Fibroblast of villous mesenchyme (primary cell): ENCODE results near the gene KRT6A. TPM values are rescaled to one million over a fixed set of nuclear protein-coding genes. Genes with fewer than 3 reads are reported as not detected.
"Not testable (repeated sequence)": the region's sequence is repeated elsewhere in the genome, so short reads cannot be mapped to it uniquely, and the experiment has no call there.

Experiments
- DNase-seq: peaks from one replicate; pipeline ENCODE4 v3.0.0-alpha.2; 2010; ENCODE audit warnings: low read depth
- H3K4me3 ChIP-seq: 2 replicates; pipeline ENCODE4 v1.5.1; 2011; ENCODE audit warnings: low read depth, mild to moderate bottlenecking, low read length
- total RNA-seq: library from RNA; depleted of rRNA; stranded (reverse); fragments of >200 nt; gene quantifications from 2 replicates; pipeline ENCODE4 v1.2.3, GENCODE V29; 2012
- TF ChIP-seq, protein P1 (sequence below): IDR thresholded peaks from 2 replicates; pipeline ENCODE4 v1.5.1; 2012; ENCODE audit warnings: low read depth, mild to moderate bottlenecking, low read length; ENCODE audit not compliant: insufficient read depth

KRT6A gene
- total RNA-seq, 1 donor = not detected

DNA sequence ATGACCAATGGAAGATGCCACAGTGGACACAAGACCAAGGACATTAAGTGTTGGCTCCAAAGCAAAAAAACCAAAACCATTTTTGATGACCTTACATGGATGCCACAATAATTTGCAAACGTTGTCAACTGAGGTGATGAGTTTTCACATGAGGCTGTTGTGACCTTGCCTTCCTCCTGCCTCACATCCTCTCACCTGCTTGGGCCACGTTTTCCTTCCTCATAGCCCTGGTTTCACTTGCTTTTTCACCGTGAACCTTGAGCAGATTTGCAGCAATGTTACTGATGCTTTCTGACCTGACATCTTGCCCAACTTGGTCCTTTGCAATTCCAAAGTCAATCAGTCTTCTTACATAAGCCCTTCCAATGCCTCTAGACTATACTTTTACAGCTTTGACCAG is 44.8 kb downstream of the KRT6A start:
- H3K4me3 ChIP-seq = no peak overlapping the region
- DNase-seq = no peak
- TF ChIP-seq, protein P1, sequence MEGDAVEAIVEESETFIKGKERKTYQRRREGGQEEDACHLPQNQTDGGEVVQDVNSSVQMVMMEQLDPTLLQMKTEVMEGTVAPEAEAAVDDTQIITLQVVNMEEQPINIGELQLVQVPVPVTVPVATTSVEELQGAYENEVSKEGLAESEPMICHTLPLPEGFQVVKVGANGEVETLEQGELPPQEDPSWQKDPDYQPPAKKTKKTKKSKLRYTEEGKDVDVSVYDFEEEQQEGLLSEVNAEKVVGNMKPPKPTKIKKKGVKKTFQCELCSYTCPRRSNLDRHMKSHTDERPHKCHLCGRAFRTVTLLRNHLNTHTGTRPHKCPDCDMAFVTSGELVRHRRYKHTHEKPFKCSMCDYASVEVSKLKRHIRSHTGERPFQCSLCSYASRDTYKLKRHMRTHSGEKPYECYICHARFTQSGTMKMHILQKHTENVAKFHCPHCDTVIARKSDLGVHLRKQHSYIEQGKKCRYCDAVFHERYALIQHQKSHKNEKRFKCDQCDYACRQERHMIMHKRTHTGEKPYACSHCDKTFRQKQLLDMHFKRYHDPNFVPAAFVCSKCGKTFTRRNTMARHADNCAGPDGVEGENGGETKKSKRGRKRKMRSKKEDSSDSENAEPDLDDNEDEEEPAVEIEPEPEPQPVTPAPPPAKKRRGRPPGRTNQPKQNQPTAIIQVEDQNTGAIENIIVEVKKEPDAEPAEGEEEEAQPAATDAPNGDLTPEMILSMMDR = no peak

DNA sequence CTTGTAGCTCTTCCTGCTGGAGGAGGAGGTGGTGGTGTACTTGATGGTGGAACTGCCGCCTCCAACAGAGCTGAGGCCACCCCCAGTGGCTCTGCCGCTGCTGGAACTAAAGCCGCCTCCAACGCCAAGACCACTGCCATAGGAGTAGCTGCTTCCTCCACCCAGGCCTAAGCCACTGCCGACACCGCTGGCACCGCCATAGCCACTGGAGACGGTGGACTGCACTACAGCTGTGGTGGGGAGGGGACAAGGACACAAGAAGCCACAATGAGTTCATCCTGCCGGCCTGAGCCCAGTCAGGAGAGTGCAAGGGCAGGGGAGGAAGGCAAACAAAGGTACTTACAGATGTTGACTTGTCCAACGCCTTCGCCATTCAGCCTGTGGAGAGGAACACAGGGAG is 45.9 kb downstream of the KRT6A start:
- not testable (repeated sequence) for DNase-seq, H3K4me3 ChIP-seq

DNA sequence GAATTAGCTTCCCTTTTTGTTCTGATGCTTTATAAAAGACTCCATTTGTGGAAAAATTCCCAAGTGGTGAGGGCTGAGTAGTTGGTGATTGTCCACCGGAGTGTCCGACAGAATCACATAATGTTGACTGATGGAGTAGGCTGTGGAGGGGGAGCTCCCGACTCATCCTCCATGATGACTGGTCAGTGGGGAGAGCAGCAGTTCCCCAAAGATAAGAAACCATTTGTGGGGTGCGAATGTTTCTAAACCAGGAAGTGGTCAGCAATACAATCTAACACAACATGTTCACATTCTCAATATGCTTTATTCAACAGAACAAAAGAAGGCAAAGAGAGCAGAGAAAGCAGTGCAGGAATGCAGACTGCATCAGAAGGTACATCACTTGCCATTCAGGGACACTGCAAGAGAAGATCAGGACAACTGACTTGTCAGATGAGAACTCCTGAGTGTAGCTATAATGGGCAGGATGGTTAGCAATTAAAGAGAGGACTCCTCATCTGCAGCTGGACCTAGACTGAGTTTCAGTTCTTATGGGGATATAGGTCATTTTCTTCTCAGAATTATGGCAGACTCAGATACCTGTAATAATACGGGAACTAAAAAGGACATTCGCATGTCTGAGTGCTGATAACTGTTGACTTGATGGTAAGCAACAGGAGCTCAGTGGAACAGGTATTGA is 46.6 kb downstream of the KRT6A start:
- no peak for DNase-seq
- TF ChIP-seq, protein P1 = no peak
- H3K4me3 ChIP-seq = no peak overlapping the region

DNA sequence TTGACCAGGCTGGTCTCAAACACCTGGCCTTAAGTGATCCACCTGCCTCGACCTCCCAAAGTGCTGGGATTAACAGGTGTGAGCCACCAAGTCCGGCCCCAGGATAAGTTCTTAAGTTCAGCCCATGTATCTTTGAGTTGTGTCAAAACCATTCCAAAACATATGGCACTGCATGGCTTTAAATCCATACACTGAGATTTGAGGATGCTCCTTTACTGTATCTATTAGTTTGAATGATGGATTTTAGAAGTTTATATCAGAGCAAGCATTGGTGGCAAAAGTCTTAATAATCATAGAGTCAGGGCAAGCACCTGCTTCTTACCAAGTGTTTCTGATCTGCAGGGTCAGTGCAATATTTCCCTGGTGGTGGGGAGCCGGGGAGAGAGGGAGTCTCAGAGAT is 47.2 kb downstream of the KRT6A start:
- TF ChIP-seq, protein P1 = no peak
- H3K4me3 ChIP-seq = no peak overlapping the region
- DNase-seq = no peak

DNA sequence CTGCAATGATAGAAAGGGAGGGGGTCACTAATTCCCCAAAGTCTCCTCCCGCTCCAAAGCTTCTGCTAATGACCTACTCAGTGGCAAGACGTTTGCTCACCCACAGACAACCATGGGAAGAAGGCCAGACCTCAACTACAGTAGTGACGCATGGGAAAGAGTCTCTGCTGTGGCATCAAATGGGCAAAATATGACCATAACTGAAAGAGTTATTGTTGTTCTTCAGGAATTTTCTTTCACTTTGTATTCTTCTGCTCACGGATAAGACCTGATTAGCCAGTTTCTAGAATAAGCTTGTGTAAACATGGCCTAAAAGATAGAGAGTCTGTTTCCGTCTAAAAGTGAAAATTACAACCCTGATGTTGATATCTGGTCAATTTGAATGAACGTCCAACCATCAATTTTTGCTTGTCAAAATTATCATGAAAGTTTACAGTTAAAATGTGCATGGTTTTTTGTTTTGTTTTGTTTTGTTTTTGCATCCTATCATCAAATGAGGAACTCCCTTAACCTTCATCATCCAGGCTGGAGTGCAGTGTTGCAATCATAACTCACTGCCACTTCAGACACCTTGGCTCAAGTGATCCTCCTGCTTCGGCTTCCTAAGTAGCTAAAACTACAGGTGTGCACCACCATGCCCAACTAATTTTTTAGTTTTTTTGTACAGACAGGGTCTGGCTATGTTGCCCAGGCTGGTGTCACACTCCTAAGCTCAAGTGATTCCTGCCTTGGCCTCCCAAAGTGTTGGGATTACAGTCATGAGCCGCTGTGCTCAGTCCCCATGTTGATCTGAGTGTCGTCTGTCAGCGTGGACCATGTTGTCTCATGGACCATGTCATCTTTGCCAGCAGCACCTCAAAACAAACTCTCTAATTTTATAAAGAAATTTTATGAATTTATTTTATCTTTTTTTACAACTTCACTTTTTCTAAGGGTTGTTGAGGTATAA is 48.1 kb downstream of the KRT6A start:
- TF ChIP-seq, protein P1 = no peak
- H3K4me3 ChIP-seq = no peak overlapping the region
- no peak for DNase-seq

DNA sequence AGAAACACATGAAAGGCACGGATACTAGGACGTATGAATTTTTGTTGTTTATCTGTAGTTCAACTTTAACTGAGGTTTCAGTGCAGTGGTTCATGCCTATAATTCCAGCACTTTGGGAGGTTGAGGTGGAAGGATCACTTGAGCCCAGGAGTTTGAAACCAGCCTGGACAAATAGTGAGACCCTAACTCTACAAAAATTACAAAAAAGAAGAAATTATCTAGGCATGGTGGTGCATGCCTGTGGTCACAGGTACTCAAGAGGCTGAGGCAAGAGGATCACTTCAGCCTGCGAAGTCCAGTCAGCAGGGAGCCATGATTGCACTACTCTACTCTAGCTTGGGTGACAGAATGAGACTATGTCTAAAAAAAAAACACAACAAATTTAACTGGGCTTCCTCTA is 49.1 kb downstream of the KRT6A start:
- no peak for DNase-seq
- H3K4me3 ChIP-seq = no peak overlapping the region
- TF ChIP-seq, protein P1 = no peak

DNA sequence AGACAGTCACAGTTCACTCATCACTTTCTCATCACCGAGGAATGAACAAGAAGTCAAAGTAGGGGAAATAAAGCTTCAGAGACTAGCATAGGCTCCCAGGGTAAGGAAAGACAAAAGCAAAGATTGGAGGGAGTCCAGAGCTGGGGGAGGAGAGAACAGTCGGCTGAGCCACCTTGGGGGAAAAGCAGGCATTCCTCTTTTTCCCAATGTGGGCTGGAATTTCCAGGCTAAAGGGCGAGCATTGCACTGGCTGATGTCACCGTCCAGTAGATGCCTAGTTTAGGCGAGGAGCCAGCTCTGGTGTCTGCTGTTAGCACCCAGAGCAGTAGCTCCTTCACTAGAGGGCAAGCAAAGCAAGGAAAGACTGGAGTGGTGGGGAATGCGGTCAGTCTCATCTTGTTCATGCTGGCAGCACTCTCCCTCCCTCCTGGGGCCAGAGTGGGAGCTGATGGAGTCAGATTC is 50.4 kb downstream of the KRT6A start:
- TF ChIP-seq, protein P1 = no peak
- no peak overlapping the region for H3K4me3 ChIP-seq

More for the DNA sequence above, 50.4 kb downstream of the KRT6A start:
- peak; percentile 26 for DNase-seq
